Neuronal stem cell (in vitro differentiated cells): Measurements from ENCODE around the gene ARG2.

Experiments
- DNase-seq: peaks from one replicate; pipeline ENCODE4 v3.0.0-alpha.2; 2013; ENCODE audit warnings: low spot score
- H2AFZ ChIP-seq: one replicate; pipeline ENCODE4 v1.6.1; 2013; ENCODE audit warnings: mild to moderate bottlenecking, low read length, inconsistent platforms
- H2AK5ac ChIP-seq: 2 replicates; pipeline ENCODE4 v1.6.1; 2013; ENCODE audit warnings: low read depth, mild to moderate bottlenecking, inconsistent platforms, low read length, moderate library complexity, mixed read lengths
- H2BK120ac ChIP-seq: 2 replicates; pipeline ENCODE4 v1.6.1; 2013; ENCODE audit warnings: low read depth, mild to moderate bottlenecking, inconsistent platforms, low read length, moderate library complexity, mixed read lengths
- H2BK12ac ChIP-seq: one replicate; pipeline ENCODE4 v1.6.1; 2013; ENCODE audit warnings: low read length, inconsistent platforms
- H2BK15ac ChIP-seq: 2 replicates; pipeline ENCODE4 v1.6.1; 2013; ENCODE audit warnings: mild to moderate bottlenecking, low read length, inconsistent platforms, mixed read lengths
- H2BK5ac ChIP-seq: one replicate; pipeline ENCODE4 v1.6.1; 2013; ENCODE audit warnings: inconsistent platforms, mild to moderate bottlenecking, low read length, moderate library complexity
- H3K14ac ChIP-seq: one replicate; pipeline ENCODE4 v1.6.1; 2013; ENCODE audit warnings: low read length, inconsistent platforms
- H3K18ac ChIP-seq: 2 replicates; pipeline ENCODE4 v1.6.1; 2013; ENCODE audit warnings: low read length, inconsistent platforms
- H3K23ac ChIP-seq: 2 replicates; pipeline ENCODE4 v1.6.1; 2013; ENCODE audit warnings: low read depth, mild to moderate bottlenecking, mixed read lengths, low read length, inconsistent platforms; ENCODE audit not compliant: poor library complexity
- H3K27ac ChIP-seq: replicated peaks from 3 replicates; pipeline ENCODE4 v1.5.1; 2013; ENCODE audit warnings: low read length, inconsistent platforms
- H3K27me3 ChIP-seq, 3 experiments: 2 replicates each; pipeline ENCODE4 v1.6.1; 2013; ENCODE audit warnings: low read length in 3 of 3, mild to moderate bottlenecking in 2 of 3, inconsistent platforms in 1 of 3, low read depth in 1 of 3, mixed read lengths in 1 of 3, moderate library complexity in 1 of 3; ENCODE audit not compliant: control insufficient read depth in 3 of 3, insufficient read depth in 3 of 3
- H3K36me3 ChIP-seq, 2 donors: replicated peaks in 1 of 2; 2 replicates each; pipeline ENCODE4 v1.6.1; 2013; ENCODE audit warnings: low read length in 2 of 2; ENCODE audit not compliant: control insufficient read depth in 2 of 2, insufficient read depth in 2 of 2
- H3K4ac ChIP-seq: 2 replicates; pipeline ENCODE4 v1.6.1; 2013; ENCODE audit warnings: inconsistent platforms, mild to moderate bottlenecking, low read length, moderate library complexity
- H3K4me1 ChIP-seq, 2 donors: 1 replicate in 1 of 2; 2 replicates in 1 of 2; pipeline ENCODE4 v1.6.1; 2013; ENCODE audit warnings: low read length in 2 of 2, low read depth in 1 of 2; ENCODE audit not compliant: control insufficient read depth in 2 of 2, insufficient read depth in 1 of 2
- H3K4me2 ChIP-seq: one replicate; pipeline ENCODE4 v1.6.1; 2013; ENCODE audit warnings: mild to moderate bottlenecking, low read length, inconsistent platforms; ENCODE audit not compliant: insufficient read depth, poor library complexity, severe bottlenecking
- H3K4me3 ChIP-seq, 2 donors: 2 replicates each; pipeline ENCODE4 v1.5.1; 2013; ENCODE audit warnings: low read length in 2 of 2, mild to moderate bottlenecking in 2 of 2, inconsistent platforms in 1 of 2, moderate library complexity in 1 of 2
- H3K79me1 ChIP-seq: one replicate; pipeline ENCODE4 v1.6.1; 2013; ENCODE audit warnings: low read depth, mild to moderate bottlenecking, inconsistent platforms, low read length, moderate library complexity
- H3K9ac ChIP-seq: one replicate; pipeline ENCODE4 v1.6.1; 2013; ENCODE audit warnings: mild to moderate bottlenecking, low read depth, low read length, inconsistent platforms; ENCODE audit not compliant: poor library complexity
- H3K9me3 ChIP-seq, 2 donors: replicated peaks in 1 of 2; 2 replicates each; pipeline versions ENCODE3 to v1.6.1; 2013; ENCODE audit warnings: low read length in 2 of 2, mild to moderate bottlenecking in 2 of 2, inconsistent platforms in 1 of 2, low read depth in 1 of 2, mixed read lengths in 1 of 2, moderate library complexity in 1 of 2; ENCODE audit not compliant: control insufficient read depth in 2 of 2, insufficient read depth in 1 of 2
- H4K8ac ChIP-seq: one replicate; pipeline ENCODE4 v1.6.1; 2013; ENCODE audit warnings: low read depth, mild to moderate bottlenecking, inconsistent platforms, low read length, moderate library complexity
- H4K91ac ChIP-seq: one replicate; pipeline ENCODE4 v1.6.1; 2013; ENCODE audit warnings: low read length, low read depth, mild to moderate bottlenecking, inconsistent platforms; ENCODE audit not compliant: poor library complexity
- WGBS, 2 donors: extraction: QIAGEN DNeasy Blood & Tissue Kit; methylation state at CpG; one replicate each; pipeline ENCODE4 v1.1.7; 2013; ENCODE audit warnings: missing lambda C conversion rate in 2 of 2, mixed read lengths in 1 of 2; ENCODE audit not compliant: insufficient read length in 2 of 2, insufficient replicate concordance in 1 of 2; ENCODE audit errors: extremely low coverage in 2 of 2; 5-methylcytosine and 5-hydroxymethylcytosine counted together

ARG2 gene

GRCh38 chr14:67650694-67651093, 31.0 kb downstream of the ARG2 start:
- Histone ChIP-seq H3K27me3 (no peaks in the 10 kb centered on the region), H2AK5ac (no peak overlapping the region), H3K9me3 (no peaks in the 10 kb centered on the region), H2BK5ac (no peak overlapping the region), H4K91ac (no peak overlapping the region), H3K4me3 (no peak overlapping the region), H2BK12ac (no peak overlapping the region), H2BK15ac (no peak overlapping the region), H2BK120ac (no peak overlapping the region), H3K9ac (no peak overlapping the region), H3K36me3 (peaks cover 36 to 97% of the 10 kb centered on the region in 2 donors), H2AFZ (no peak overlapping the region), H3K4me1 (no peaks in the 10 kb centered on the region), H3K23ac (no peak overlapping the region), H3K14ac (no peak overlapping the region), H3K27ac (no peak overlapping the region), H3K4ac (no peak overlapping the region), H4K8ac (no peak overlapping the region), H3K79me1 (no peaks in the 10 kb centered on the region), H3K18ac (no peak overlapping the region), H3K4me2 (no peak overlapping the region)
- DNase-seq = no peak
- no CpG with 5 or more reads among the region's 2 CpGs for whole genome bisulfite sequencing, 2 donors

- no peak overlapping the region for H3K23ac ChIP-seq
- H2BK5ac ChIP-seq = no peak overlapping the region
- H3K4me2 ChIP-seq = no peak overlapping the region
- H3K4ac ChIP-seq = no peak overlapping the region
- H3K9ac ChIP-seq = no peak overlapping the region
- no peak overlapping the region for H2BK12ac ChIP-seq
- H3K79me1 ChIP-seq = no peaks in the 10 kb centered on the region
- DNase-seq = no peak
- no peaks in the 10 kb centered on the region for H3K9me3 ChIP-seq
- no peak overlapping the region for H3K14ac ChIP-seq
- H3K36me3 ChIP-seq = peaks cover 38 to 97% of the 10 kb centered on the region in 2 donors
- no peaks in the 10 kb centered on the region for H3K4me1 ChIP-seq
- H3K27me3 ChIP-seq = no peaks in the 10 kb centered on the region
- H2AFZ ChIP-seq = no peak overlapping the region
- no peak overlapping the region for H2AK5ac ChIP-seq
- no peak overlapping the region for H4K91ac ChIP-seq
- no peak overlapping the region for H3K4me3 ChIP-seq
- no peak overlapping the region for H3K18ac ChIP-seq
- H4K8ac ChIP-seq = no peak overlapping the region
- H2BK15ac ChIP-seq = no peak overlapping the region
- H2BK120ac ChIP-seq = no peak overlapping the region
- H3K27ac ChIP-seq = no peak overlapping the region
- WGBS, 2 donors = no CpG with 5 or more reads among the region's 1 CpG
Measured at GRCh38 chr14:67652189-67652588, 32.5 kb downstream of the ARG2 start.

- no peaks in the 10 kb centered on the region for H3K4me1 ChIP-seq
- no peaks in the 10 kb centered on the region for H3K27me3 ChIP-seq
- no peak overlapping the region for H2BK120ac ChIP-seq
- no peak overlapping the region for H4K91ac ChIP-seq
- no peak overlapping the region for H2AK5ac ChIP-seq
- no peak overlapping the region for H2AFZ ChIP-seq
- no peak overlapping the region for H2BK12ac ChIP-seq
- H3K4me3 ChIP-seq = no peak overlapping the region
- H3K36me3 ChIP-seq = peaks cover 37 to 92% of the 10 kb centered on the region in 2 donors
- no peak for DNase-seq
- no peak overlapping the region for H3K9ac ChIP-seq
- no peak overlapping the region for H3K4me2 ChIP-seq
- H2BK15ac ChIP-seq = no peak overlapping the region
- H3K4ac ChIP-seq = no peak overlapping the region
- no peak overlapping the region for H3K23ac ChIP-seq
- H3K14ac ChIP-seq = no peak overlapping the region
- no peaks in the 10 kb centered on the region for H3K9me3 ChIP-seq
- no peaks in the 10 kb centered on the region for H3K79me1 ChIP-seq
- H3K18ac ChIP-seq = no peak overlapping the region
- no peak overlapping the region for H4K8ac ChIP-seq
- H3K27ac ChIP-seq = peak overlapping the region; percentile 19
- WGBS, 2 donors = no CpG with 5 or more reads among the region's 6 CpGs
- no peak overlapping the region for H2BK5ac ChIP-seq
Measured at GRCh38 chr14:67653651-67654280, 34.0 kb downstream of the ARG2 start.

- H3K4ac ChIP-seq = no peak overlapping the region
- H3K27ac ChIP-seq = no peak overlapping the region
- H2AFZ ChIP-seq = no peak overlapping the region
Measured at GRCh38 chr14:67663633-67664032, 43.9 kb downstream of the ARG2 start.

More at GRCh38 chr14:67663633-67664032, 43.9 kb downstream of the ARG2 start:
- Histone ChIP-seq H3K79me1 (no peaks in the 10 kb centered on the region), H2BK5ac (no peak overlapping the region), H3K27me3 (no peaks in the 10 kb centered on the region), H2BK15ac (no peak overlapping the region), H3K18ac (no peak overlapping the region), H2BK120ac (no peak overlapping the region), H3K4me1 (no peaks in the 10 kb centered on the region), H4K91ac (no peak overlapping the region), H2BK12ac (no peak overlapping the region), H3K14ac (no peak overlapping the region), H3K23ac (no peak overlapping the region), H2AK5ac (no peak overlapping the region), H3K9ac (no peak overlapping the region), H3K9me3 (no peaks in the 10 kb centered on the region), H3K4me2 (no peak overlapping the region), H4K8ac (no peak overlapping the region), H3K4me3 (no peak overlapping the region), H3K36me3 (peaks cover 2 to 40% of the 10 kb centered on the region in 2 donors)
- no CpG with 5 or more reads among the region's 4 CpGs for WGBS, 2 donors
- no peak for DNase-seq
